Spleen (tissue), 11 donors: Measurements from ENCODE around the gene PCED1B. TPM values are rescaled to one million over a fixed set of nuclear protein-coding genes. Genes with fewer than 3 reads are reported as not detected.

Experiments
- DNase-seq: peaks from one replicate; pipeline ENCODE4 v3.0.0-alpha.2; 2020
- H3K27ac ChIP-seq, 8 donors: fragments of 200-600 bp; sonication (generic) in 7 of 8; 1 replicate in 4 of 8; 2 replicates in 4 of 8; pipeline versions ENCODE4 v1.5.0 to v1.8.0; 2016 to 2021; ENCODE audit warnings: inconsistent platforms in 4 of 8, mild to moderate bottlenecking in 4 of 8, moderate library complexity in 1 of 8
- H3K27me3 ChIP-seq, 7 donors: fragments of 200-600 bp; sonication (generic) in 6 of 7; replicated peaks in 1 of 7; 1 replicate in 4 of 7; 2 replicates in 3 of 7; pipeline versions ENCODE4 v1.5.0 to v1.8.0; 2016 to 2021; ENCODE audit warnings: inconsistent platforms in 3 of 7, mild to moderate bottlenecking in 1 of 7
- H3K36me3 ChIP-seq, 6 donors: fragments of 200-600 bp; sonication (generic) in 5 of 6; 1 replicate in 4 of 6; 2 replicates in 2 of 6; pipeline versions ENCODE4 v1.5.0 to v1.8.0; 2016 to 2021; ENCODE audit warnings: inconsistent platforms in 2 of 6
- H3K4me1 ChIP-seq, 6 donors: fragments of 200-600 bp; sonication (generic) in 5 of 6; 1 replicate in 3 of 6; 2 replicates in 3 of 6; pipeline versions ENCODE4 v1.5.0 to v1.8.0; 2016 to 2021; ENCODE audit warnings: inconsistent platforms in 3 of 6
- H3K4me3 ChIP-seq, 8 donors: fragments of 200-600 bp; sonication (generic) in 7 of 8; 1 replicate in 4 of 8; 2 replicates in 4 of 8; pipeline versions ENCODE4 v1.5.0 to v1.8.0; 2016 to 2021; ENCODE audit warnings: inconsistent platforms in 4 of 8, mild to moderate bottlenecking in 4 of 8, moderate library complexity in 2 of 8
- H3K9me3 ChIP-seq, 8 donors: fragments of 200-600 bp; sonication (generic) in 7 of 8; 1 replicate in 4 of 8; 2 replicates in 4 of 8; pipeline versions ENCODE4 v1.5.0 to v1.8.0; 2016 to 2021; ENCODE audit warnings: inconsistent platforms in 4 of 8
- POLR2A ChIP-seq, 3 donors: fragments of 450-650 bp; IDR thresholded peaks; one replicate each; pipeline ENCODE4 v1.5.1; 2017; ENCODE audit warnings: antibody characterized with exemption in 3 of 3, mild to moderate bottlenecking in 1 of 3
- POLR2AphosphoS5 ChIP-seq, 3 donors: sonication (generic); formaldehyde crosslinking; IDR thresholded peaks; one replicate each; pipeline ENCODE4 v1.5.1; 2017; ENCODE audit warnings: antibody characterized with exemption in 3 of 3
- WGBS, 5 donors: extraction: QIAGEN DNeasy Blood & Tissue Kit in 3 of 5; methylation state at CpG; one replicate each; pipeline versions ENCODE4 v1.1.5 to v1.1.7; 2013 to 2018; 5-methylcytosine and 5-hydroxymethylcytosine counted together
- intact Hi-C: fragments of 100-400 bp; cut with DNase I; formaldehyde crosslinking; loops from one replicate; pipeline ENCODE4 v1.15.0; 2023; ENCODE audit warnings: low total_unique reads
- polyA plus RNA-seq, 3 donors: library from polyadenylated mRNA; stranded (reverse); fragments of 200-250 nt; gene quantifications; one replicate each; pipeline ENCODE4 v1.2.1, GENCODE V29; 2013
- total RNA-seq, 7 donors: library from RNA; depleted of rRNA in 3 of 7; stranded (reverse); fragments of >200 nt in 3 of 7; fragmentation: NEBNext Ultra II Directional in 4 of 7; extraction: Animal tissue kit (Norgen Biotek cat#: 25700) in 4 of 7; gene quantifications; one replicate each; pipeline versions ENCODE4 v1.1.0 to v1.2.1, GENCODE V29; 2016 to 2021
- TF ChIP-seq, protein P1 (sequence below), 11 experiments: fragments of 200-600 bp in 7 of 11; fragments of 450-650 bp in 4 of 11; sonication (generic) in 4 of 11; IDR thresholded peaks in 8 of 11; conservative IDR thresholded peaks in 3 of 11; 1 replicate in 7 of 11; 2 replicates in 4 of 11; pipeline versions ENCODE4 v1.4.0 to v1.8.0; 2016 to 2021; ENCODE audit warnings: antibody characterized with exemption in 11 of 11, inconsistent platforms in 4 of 11, mild to moderate bottlenecking in 1 of 11
- donor health status: healthy with polysubstance abuse.
- donor health status: DM: no; HTN: no; CAD: no; lungs with moderate emphysema.
- donor health status: DM: no; HTN: no; CAD: no.
- donor health status: Bipolar disorder and iron deficiency.
- donor health status: healthy.
- donor health status: DM: no; HTN: no; CAD: no.
- donor health status: DM: yes; HTN: yes; CAD: no.

PCED1B gene
- total and polyA plus RNA-seq, 10 donors, result 15.3 to 34.5 (median 24.4) TPM

DNA sequence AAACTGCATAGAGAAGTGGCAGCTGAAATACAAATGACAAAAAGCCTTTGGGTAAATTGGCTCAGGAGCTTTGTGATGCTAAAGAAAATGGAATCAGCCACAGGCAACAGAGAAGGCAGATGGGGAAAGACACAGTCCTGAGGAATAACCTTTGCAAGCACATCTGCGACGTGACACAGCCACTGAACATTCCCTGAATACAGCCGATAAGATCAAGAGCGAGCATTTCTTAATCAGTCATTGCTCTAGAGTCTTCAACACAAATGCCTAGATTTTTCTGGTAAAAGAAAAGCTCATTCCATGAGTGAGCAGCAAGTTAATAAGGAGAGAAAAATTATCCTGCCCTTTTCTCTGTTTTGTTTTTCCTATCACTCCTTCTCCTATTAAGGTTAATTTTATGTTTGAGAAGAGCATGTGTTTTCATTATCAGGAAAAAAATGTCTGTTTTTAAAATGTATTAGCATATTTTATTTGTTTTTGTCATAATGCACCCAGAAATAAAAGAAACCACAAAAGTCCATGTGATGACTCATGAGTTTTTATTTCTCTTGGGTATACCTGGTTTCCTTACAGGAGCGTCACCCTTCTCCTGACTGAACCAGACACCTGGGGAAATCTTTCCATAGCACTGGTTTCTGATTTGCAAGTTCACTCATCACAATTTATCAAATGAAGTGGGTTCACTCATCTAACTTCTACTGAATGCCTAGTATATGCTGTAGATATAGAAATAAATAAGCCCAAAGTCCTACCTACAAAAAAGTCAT is 45.4 kb upstream of the PCED1B start:
- Histone ChIP-seq H3K36me3 (no peaks in the 10 kb centered on the region), H3K4me3 (no peak overlapping the region), H3K9me3 (no peaks in the 10 kb centered on the region), H3K4me1 (peaks cover 0 to 15% (median 6%) of the 10 kb centered on the region in 6 donors), H3K27ac (no peak overlapping the region), H3K27me3 (no peaks in the 10 kb centered on the region)
- DNase-seq, result no peak
- 84 to 93% (median 90%) methylated on average over 5 of the region's 5 CpGs for WGBS, 5 donors
- TF ChIP-seq POLR2AphosphoS5 (IDR thresholded peaks at IDR 0.05) (no peak), POLR2A (IDR thresholded peaks at IDR 0.05) (no peak)
- TF ChIP-seq, protein P1, sequence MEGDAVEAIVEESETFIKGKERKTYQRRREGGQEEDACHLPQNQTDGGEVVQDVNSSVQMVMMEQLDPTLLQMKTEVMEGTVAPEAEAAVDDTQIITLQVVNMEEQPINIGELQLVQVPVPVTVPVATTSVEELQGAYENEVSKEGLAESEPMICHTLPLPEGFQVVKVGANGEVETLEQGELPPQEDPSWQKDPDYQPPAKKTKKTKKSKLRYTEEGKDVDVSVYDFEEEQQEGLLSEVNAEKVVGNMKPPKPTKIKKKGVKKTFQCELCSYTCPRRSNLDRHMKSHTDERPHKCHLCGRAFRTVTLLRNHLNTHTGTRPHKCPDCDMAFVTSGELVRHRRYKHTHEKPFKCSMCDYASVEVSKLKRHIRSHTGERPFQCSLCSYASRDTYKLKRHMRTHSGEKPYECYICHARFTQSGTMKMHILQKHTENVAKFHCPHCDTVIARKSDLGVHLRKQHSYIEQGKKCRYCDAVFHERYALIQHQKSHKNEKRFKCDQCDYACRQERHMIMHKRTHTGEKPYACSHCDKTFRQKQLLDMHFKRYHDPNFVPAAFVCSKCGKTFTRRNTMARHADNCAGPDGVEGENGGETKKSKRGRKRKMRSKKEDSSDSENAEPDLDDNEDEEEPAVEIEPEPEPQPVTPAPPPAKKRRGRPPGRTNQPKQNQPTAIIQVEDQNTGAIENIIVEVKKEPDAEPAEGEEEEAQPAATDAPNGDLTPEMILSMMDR (IDR thresholded peaks at IDR 0.05 in 8 of 11, conservative IDR thresholded peaks at IDR 0.05 in 3 of 11), result no peak
- intact Hi-C loops, result loop anchor here (5.0 kb wide), 2 partner anchors 368 to 653 kb away; no protein-coding TSS in a partner anchor

DNA sequence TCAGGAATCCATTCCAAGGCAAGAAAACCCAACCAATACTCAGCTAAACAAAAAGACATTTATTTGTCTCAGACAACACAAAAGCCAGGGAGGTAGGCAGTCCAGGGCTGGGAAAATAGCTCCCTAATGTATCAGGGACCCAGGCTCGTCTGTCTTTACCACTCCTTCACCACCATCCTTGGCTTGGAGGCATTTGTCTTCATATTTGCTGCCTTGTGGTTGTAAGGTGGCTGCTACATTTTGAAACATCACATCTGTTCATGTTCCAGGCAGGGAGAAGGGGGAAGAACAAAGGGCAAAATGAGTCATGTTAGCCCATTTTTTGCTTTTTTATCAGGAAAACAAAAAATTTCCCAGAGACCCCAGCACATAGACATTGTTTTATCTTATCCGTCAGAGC is 44.8 kb upstream of the PCED1B start:
- Histone ChIP-seq H3K4me1 (peaks cover 0 to 15% (median 6%) of the 10 kb centered on the region in 6 donors), H3K36me3 (no peaks in the 10 kb centered on the region), H3K9me3 (no peaks in the 10 kb centered on the region), H3K27ac (no peak overlapping the region), H3K4me3 (no peak overlapping the region), H3K27me3 (no peaks in the 10 kb centered on the region)
- intact Hi-C loops, result loop anchor here (5.0 kb wide), 2 partner anchors 368 to 653 kb away; no protein-coding TSS in a partner anchor
- WGBS, 5 donors, result 79 to 93% (median 89%) methylated on average over 2 of the region's 2 CpGs
- TF ChIP-seq POLR2A (IDR thresholded peaks at IDR 0.05) (no peak), POLR2AphosphoS5 (IDR thresholded peaks at IDR 0.05) (no peak)
- TF ChIP-seq, protein P1 (IDR thresholded peaks at IDR 0.05 in 8 of 11, conservative IDR thresholded peaks at IDR 0.05 in 3 of 11), result no peak
- DNase-seq, result no peak

DNA sequence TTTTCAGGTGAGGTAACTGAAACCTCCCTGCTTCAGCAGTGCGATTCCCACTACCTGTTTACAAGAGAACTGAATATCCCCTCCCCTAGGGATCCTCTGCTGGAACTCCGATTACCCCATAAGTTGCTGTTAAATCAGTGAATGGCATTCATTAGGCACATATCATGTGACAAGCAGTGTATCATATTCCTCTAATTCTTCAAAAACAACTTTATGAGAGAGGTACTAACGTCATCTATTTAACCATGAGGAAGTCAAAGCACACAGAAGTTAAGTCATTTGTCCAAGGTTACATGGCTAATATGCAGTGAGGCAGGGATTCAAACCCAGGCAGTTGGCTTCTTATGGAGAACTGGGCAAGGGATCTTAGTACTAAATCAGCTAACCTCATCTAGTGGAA is 43.9 kb upstream of the PCED1B start:
- Histone ChIP-seq H3K27ac (no peak overlapping the region), H3K36me3 (no peaks in the 10 kb centered on the region), H3K27me3 (no peaks in the 10 kb centered on the region), H3K4me3 (no peak overlapping the region), H3K4me1 (peaks cover 0 to 15% (median 6%) of the 10 kb centered on the region in 6 donors), H3K9me3 (no peaks in the 10 kb centered on the region)
- WGBS, 5 donors, result 81 to 90% (median 85%) methylated on average over 3 of the region's 3 CpGs
- intact Hi-C loops, result no loop called here
- TF ChIP-seq POLR2A (IDR thresholded peaks at IDR 0.05), result no peak
- TF ChIP-seq POLR2AphosphoS5 (IDR thresholded peaks at IDR 0.05), result no peak
- TF ChIP-seq, protein P1 (IDR thresholded peaks at IDR 0.05 in 8 of 11, conservative IDR thresholded peaks at IDR 0.05 in 3 of 11), result no peak
- no peak for DNase-seq

DNA sequence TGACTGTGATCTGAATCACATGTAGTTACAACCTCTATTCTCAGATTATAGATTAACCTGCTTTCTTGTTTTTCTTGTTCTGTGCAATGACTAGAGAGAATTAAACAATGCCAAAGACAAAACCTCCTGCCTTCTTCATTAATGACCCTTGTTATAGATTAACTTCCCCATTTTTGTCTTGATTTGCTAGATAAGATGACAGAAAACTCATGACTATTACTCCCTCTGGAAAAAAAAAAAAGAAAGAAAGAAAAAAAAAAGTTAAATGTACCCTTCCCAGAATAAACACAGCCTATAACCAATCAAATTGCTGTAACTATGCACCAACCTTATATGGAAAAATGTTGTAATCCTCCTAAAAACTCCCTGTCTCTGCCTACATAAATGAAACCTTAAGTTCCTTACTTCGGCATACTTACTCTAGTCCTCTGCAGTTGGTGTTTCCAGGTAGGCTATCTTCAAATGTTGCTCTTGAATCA is 41.1 kb upstream of the PCED1B start:
- Histone ChIP-seq H3K27ac (no peak overlapping the region), H3K4me1 (peaks cover 0 to 5% (median 0%) of the 10 kb centered on the region in 6 donors), H3K9me3 (no peaks in the 10 kb centered on the region), H3K36me3 (no peaks in the 10 kb centered on the region), H3K27me3 (no peaks in the 10 kb centered on the region), H3K4me3 (no peak overlapping the region)
- no peak for TF ChIP-seq POLR2AphosphoS5 (IDR thresholded peaks at IDR 0.05)
- TF ChIP-seq POLR2A (IDR thresholded peaks at IDR 0.05), result no peak
- TF ChIP-seq, protein P1 (IDR thresholded peaks at IDR 0.05 in 8 of 11, conservative IDR thresholded peaks at IDR 0.05 in 3 of 11), result no peak
- 62 to 79% (median 69%) methylated on average over 1 of the region's 1 CpG for WGBS, 5 donors
- intact Hi-C loops, result no loop called here
- DNase-seq, result no peak
